Mucosa of descending colon (tissue), 3 donors: ENCODE data around the gene RABGGTA. TPM values are rescaled to one million over a fixed set of nuclear protein-coding genes. Genes with fewer than 3 reads are reported as not detected.
A peak's percentile ranks its signal among the peaks of the same experiment; 100 is the strongest.

Experiments
- ATAC-seq: fragments of 200-7000 bp; cut with Tn5 transposase; one replicate; pipeline ENCODE4 v1.9.1; 2020; ENCODE audit warnings: mild to moderate bottlenecking, moderate library complexity
- DNase-seq, 3 donors: peaks; one replicate each; pipeline ENCODE4 v3.0.0-alpha.2; 2020
- H3K36me3 ChIP-seq: fragments of 200-600 bp; one replicate; pipeline ENCODE4 v1.8.0; 2021; ENCODE audit warnings: low read depth, mild to moderate bottlenecking
- H3K4me1 ChIP-seq: fragments of 200-600 bp; one replicate; pipeline ENCODE4 v1.8.0; 2021; ENCODE audit warnings: low read depth, mild to moderate bottlenecking
- H3K4me3 ChIP-seq: fragments of 200-600 bp; one replicate; pipeline ENCODE4 v1.8.0; 2021; ENCODE audit warnings: mild to moderate bottlenecking
- H3K9me3 ChIP-seq: fragments of 200-600 bp; one replicate; pipeline ENCODE4 v1.8.0; 2021; ENCODE audit warnings: mild to moderate bottlenecking
- intact Hi-C, 2 donors: fragments of 100-400 bp; cut with DNase I in 1 of 2; cut with micrococcal nuclease in 1 of 2; formaldehyde crosslinking; loops; one replicate each; pipeline versions ENCODE4 v1.11.0 to v1.11.1; 2022; cut with DNase I, micrococcal nuclease
- total RNA-seq, 3 donors: library from RNA; stranded (reverse); fragmentation: NEBNext Ultra II Directional in 2 of 3; extraction: Animal tissue kit (Norgen Biotek cat#: 25700) in 2 of 3; gene quantifications; one replicate each; pipeline versions ENCODE4 v1.2.1 to v1.2.4, GENCODE V29; 2021 to 2023
- TF ChIP-seq, protein P1 (sequence below): fragments of 200-600 bp; IDR thresholded peaks from one replicate; pipeline ENCODE4 v1.8.0; 2022; ENCODE audit warnings: antibody characterized with exemption, mild to moderate bottlenecking
- donor health status: DM: no; HTN: no; CAD: no; lungs with moderate emphysema.
- donor health status: DM: no; HTN: no; CAD: no.
- donor health status: DM: no; HTN: yes; CAD: no.

The RABGGTA gene
- total RNA-seq, 3 donors from 2014 or later: 31.6 to 52.9 (median 41.3) TPM

GRCh38 chr14:24243336-24243836 is 28.0 kb downstream of the RABGGTA start:
- peak; percentile 0 for ATAC-seq
- intact Hi-C loops: loop anchor here in 1 of 2 donors (5.0 kb wide), 1 partner anchor 54 kb away; the partner anchor contains the start of genes DHRS1 and NOP9

DNA sequence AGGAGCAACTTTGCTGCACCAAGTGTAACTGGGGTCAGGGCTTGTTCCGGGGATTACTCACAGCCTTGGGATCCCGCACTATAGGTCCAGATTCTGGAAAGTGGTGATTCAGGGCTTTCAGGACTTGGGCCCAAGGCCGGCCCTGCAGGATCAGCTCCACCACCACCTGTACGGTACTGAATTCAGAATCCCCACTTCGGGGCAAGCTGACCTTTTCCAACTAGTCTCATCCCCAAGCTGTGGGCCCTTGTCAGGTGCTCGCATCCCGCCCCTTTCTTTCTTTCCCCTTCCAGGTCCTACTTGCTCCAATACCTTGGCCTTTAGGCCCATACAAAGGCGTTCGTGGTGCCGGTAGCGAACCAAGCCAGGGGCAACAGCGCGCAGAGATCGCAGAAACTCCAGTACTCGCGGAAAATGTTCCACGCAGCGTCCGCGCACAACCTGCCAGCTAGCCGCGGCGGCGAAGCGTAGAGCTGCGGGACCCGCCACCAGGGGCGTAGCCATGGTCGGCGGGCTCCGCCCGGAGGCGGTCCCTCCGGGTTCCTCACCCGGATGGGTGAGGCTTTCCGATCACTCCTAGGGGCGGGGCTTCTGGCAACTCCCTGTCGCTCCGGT is 29.5 kb downstream of the RABGGTA start:
- peak; percentile 93 for ATAC-seq
- H3K4me1 ChIP-seq: peaks cover 26% of the 10 kb centered on the region
- H3K36me3 ChIP-seq: peaks cover 3% of the 10 kb centered on the region
- TF ChIP-seq, protein P1, sequence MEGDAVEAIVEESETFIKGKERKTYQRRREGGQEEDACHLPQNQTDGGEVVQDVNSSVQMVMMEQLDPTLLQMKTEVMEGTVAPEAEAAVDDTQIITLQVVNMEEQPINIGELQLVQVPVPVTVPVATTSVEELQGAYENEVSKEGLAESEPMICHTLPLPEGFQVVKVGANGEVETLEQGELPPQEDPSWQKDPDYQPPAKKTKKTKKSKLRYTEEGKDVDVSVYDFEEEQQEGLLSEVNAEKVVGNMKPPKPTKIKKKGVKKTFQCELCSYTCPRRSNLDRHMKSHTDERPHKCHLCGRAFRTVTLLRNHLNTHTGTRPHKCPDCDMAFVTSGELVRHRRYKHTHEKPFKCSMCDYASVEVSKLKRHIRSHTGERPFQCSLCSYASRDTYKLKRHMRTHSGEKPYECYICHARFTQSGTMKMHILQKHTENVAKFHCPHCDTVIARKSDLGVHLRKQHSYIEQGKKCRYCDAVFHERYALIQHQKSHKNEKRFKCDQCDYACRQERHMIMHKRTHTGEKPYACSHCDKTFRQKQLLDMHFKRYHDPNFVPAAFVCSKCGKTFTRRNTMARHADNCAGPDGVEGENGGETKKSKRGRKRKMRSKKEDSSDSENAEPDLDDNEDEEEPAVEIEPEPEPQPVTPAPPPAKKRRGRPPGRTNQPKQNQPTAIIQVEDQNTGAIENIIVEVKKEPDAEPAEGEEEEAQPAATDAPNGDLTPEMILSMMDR: peak; percentile 56
- intact Hi-C loops: loop anchor here in 1 of 2 donors (5.0 kb wide), 1 partner anchor 55 kb away; the partner anchor contains the start of genes DHRS1 and NOP9
- H3K4me3 ChIP-seq: peak overlapping the region; percentile 35
- peak; percentile 93 to 96 (median 94) for DNase-seq
- no peaks in the 10 kb centered on the region for H3K9me3 ChIP-seq

More at GRCh38 chr14:24243336-24243836, 28.0 kb downstream of the RABGGTA start:
- Histone ChIP-seq H3K36me3 (no peaks in the 10 kb centered on the region), H3K4me1 (peaks cover 26% of the 10 kb centered on the region), H3K9me3 (no peaks in the 10 kb centered on the region), H3K4me3 (no peak overlapping the region)
- DNase-seq: no peak
- TF ChIP-seq, protein P1: no peak

- peaks cover 5% of the 10 kb centered on the region for H3K36me3 ChIP-seq
- peak in 1 of 3 donors; percentile 20 for DNase-seq
- H3K4me3 ChIP-seq: no peak overlapping the region
- intact Hi-C loops: loop anchor here in 1 of 2 donors (5.0 kb wide), 1 partner anchor 57 kb away; the partner anchor contains the start of genes DHRS1 and NOP9
- peaks cover 26% of the 10 kb centered on the region for H3K4me1 ChIP-seq
- no peak for ATAC-seq
- TF ChIP-seq, protein P1: no peak
- no peaks in the 10 kb centered on the region for H3K9me3 ChIP-seq
These were observed 31.1 kb downstream of the RABGGTA start for GRCh38 chr14:24240110-24240918.

- Histone ChIP-seq H3K4me1 (peaks cover 24% of the 10 kb centered on the region), H3K4me3 (no peak overlapping the region), H3K36me3 (peaks cover 5% of the 10 kb centered on the region), H3K9me3 (no peaks in the 10 kb centered on the region)
- no peak for ATAC-seq
- TF ChIP-seq, protein P1: no peak
- intact Hi-C loops: no loop called here
- DNase-seq: peak in 1 of 3 donors; percentile 4
These were observed 32.8 kb downstream of the RABGGTA start for GRCh38 chr14:24238527-24239037.

DNA sequence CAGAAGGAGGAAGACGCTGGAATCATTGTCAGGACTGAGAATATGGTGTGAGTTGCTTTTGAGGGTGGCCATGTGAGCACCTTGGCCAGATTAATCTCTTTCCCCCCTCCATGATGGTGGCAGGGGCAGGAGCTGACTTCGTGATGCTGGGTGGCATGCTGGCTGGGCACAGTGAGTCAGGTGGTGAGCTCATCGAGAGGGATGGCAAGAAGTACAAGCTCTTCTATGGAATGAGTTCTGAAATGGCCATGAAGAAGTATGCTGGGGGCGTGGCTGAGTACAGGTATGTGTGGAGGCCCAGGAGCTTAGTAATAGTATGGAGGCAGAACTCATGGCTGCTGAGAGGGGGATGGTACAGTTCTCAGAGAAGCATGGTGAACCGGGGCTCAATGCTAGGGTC is 33.3 kb downstream of the RABGGTA start:
- Histone ChIP-seq H3K4me1 (peaks cover 26% of the 10 kb centered on the region), H3K36me3 (peaks cover 5% of the 10 kb centered on the region), H3K4me3 (no peak overlapping the region), H3K9me3 (no peaks in the 10 kb centered on the region)
- intact Hi-C loops: no loop called here
- peak in 1 of 3 donors; percentile 3 for DNase-seq
- TF ChIP-seq, protein P1: no peak
- no peak for ATAC-seq
